IMR-90 (cell line): ENCODE results near the gene FNDC3B.

Source experiments
- BHLHE40 ChIP-seq: fragments of 150-350 bp; IDR thresholded peaks from 2 replicates; pipeline ENCODE4 v1.6.1; 2016; ENCODE audit warnings: mild to moderate bottlenecking, low read depth, low read length
- MAFK ChIP-seq: IDR thresholded peaks from 2 replicates; pipeline ENCODE4 v1.6.1; 2012; ENCODE audit warnings: low read depth, low read length, improper control_type of control experiment

DNA sequence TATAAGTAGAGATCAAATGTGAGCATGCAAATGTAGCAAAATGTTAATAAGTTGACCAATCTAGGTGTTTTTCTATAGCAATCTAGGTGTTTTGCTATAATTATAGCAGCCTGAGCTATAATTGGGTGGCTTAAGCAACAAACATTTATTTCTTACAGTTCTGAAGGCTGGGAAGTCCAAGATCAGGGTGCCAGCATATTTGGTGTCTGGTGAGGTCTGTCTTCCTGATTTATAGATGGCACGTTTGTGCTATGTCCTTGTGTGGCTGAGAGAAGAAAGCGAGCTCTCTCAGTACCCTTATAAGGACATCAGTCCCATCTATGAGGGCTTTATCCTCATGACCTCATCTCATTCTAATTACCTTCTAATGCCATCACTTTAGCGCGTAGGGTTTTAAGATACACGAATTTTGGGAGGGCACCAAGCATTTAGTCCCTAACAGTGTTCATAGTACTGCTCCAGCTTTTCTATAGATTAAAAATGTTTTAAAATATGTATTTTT lies 237.8 kb downstream of the FNDC3B start:
- no peak for TF ChIP-seq BHLHE40
- TF ChIP-seq MAFK: no peak
